ENCODE measurements around the gene PPP2R5D. TPM values are rescaled to one million over a fixed set of nuclear protein-coding genes. Genes with fewer than 3 reads are reported as not detected.

The PPP2R5D gene
- total RNA-seq, 2 donors from 2014 or later, result 55.8 to 62.5 TPM

GRCh38 chr6:43059168-43060033 lies 75.0 kb downstream of the PPP2R5D start, which contains the start of the genes KLC4 and MRPL2:
Gene KLC4, plus strand, starts transcription at chr6:43059631. Its CDS starts 1,705 bp downstream, at chr6:43061336.
Gene MRPL2, minus strand, starts transcription at chr6:43059434. Its CDS starts 53 bp downstream, at chr6:43059381.
- H3K36me3 Mint-ChIP-seq (ENCODE audit: low read depth), result peaks cover 54% of the 10 kb centered on the region

GRCh38 chr6:43060034-43060754 lies 75.8 kb downstream of the PPP2R5D start:
- ATAC-seq (replicated peaks), result no peak
- H3K36me3 Mint-ChIP-seq (ENCODE audit: low read depth), result peaks cover 54% of the 10 kb centered on the region
- peak overlapping the region; percentile 98 for H3K27ac Mint-ChIP-seq
- peaks cover 20% of the 10 kb centered on the region for H3K4me1 Mint-ChIP-seq
- H3K4me3 Mint-ChIP-seq, result peak overlapping the region; percentile 95
- H3K27me3 Mint-ChIP-seq, result no peaks in the 10 kb centered on the region
- H3K9me3 Mint-ChIP-seq, result no peaks in the 10 kb centered on the region

More at GRCh38 chr6:43059168-43060033, 75.0 kb downstream of the PPP2R5D start, which contains the start of the genes KLC4 and MRPL2:
- ATAC-seq (replicated peaks), result peak; percentile 97
- no peaks in the 10 kb centered on the region for H3K9me3 Mint-ChIP-seq
- peak within 1 kb of the TSS; percentile 95 for H3K4me3 Mint-ChIP-seq
- peaks cover 20% of the 10 kb centered on the region for H3K4me1 Mint-ChIP-seq
- H3K27ac Mint-ChIP-seq, result peak within 1 kb of the TSS; percentile 98
- H3K27me3 Mint-ChIP-seq, result no peaks in the 10 kb centered on the region

GRCh38 chr6:43060755-43061633 lies 76.6 kb downstream of the PPP2R5D start:
- Mint-ChIP-seq H3K9me3 (no peaks in the 10 kb centered on the region), H3K27ac (peak overlapping the region; percentile 8), H3K36me3 (ENCODE audit: low read depth) (peaks cover 46% of the 10 kb centered on the region), H3K4me3 (peak overlapping the region; percentile 95), H3K27me3 (no peaks in the 10 kb centered on the region), H3K4me1 (peaks cover 20% of the 10 kb centered on the region)
- ATAC-seq (replicated peaks), result no peak

DNA sequence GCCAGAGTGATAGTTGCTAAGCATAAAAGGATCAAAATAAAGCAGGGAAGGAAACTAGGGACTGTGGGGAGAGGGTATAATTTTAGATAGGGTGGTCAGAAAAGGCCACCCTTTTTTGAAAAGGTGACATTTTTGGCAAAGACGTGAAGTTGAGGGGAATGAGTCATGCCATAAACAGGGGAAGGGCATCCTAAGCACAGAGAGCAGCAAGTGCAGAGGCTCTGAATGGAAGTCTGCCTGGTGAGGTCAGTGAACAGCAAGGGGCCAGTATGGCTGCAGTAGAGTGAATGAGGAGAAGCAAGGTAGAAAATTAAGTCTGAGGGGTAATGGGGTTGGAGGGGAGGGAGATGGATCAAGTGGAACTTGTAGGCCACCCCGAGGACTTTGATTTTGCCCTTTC lies 77.5 kb downstream of the PPP2R5D start:
- ATAC-seq (replicated peaks), result no peak
- Mint-ChIP-seq H3K9me3 (no peaks in the 10 kb centered on the region), H3K27ac (peak overlapping the region; percentile 8), H3K4me3 (peak overlapping the region; percentile 95), H3K36me3 (ENCODE audit: low read depth) (peaks cover 38% of the 10 kb centered on the region), H3K4me1 (peaks cover 20% of the 10 kb centered on the region), H3K27me3 (no peaks in the 10 kb centered on the region)

Other genes with a start within 250 kb of the PPP2R5D start
- gene TBCC, start 238.5 kb upstream of the PPP2R5D start, total RNA-seq, result 10 to 100 TPM; 16.6 to 17.7 TPM
- gene BICRAL, start 202.5 kb upstream of the PPP2R5D start, total RNA-seq, result 10 to 100 TPM; 16.7 to 19.3 TPM
- gene RPL7L1, start 105.0 kb upstream of the PPP2R5D start, total RNA-seq, result 100 to 1,000 TPM; 116 to 150 TPM
- not detected for gene PTCRA, start 68.5 kb upstream of the PPP2R5D start, total RNA-seq
- gene CNPY3, start 55.1 kb upstream of the PPP2R5D start, total RNA-seq, result 10 to 100 TPM; 28.5 to 30.5 TPM
- under 1 TPM; 0.24 to 0.30 TPM for gene GNMT, start 23.8 kb upstream of the PPP2R5D start, total RNA-seq
- 10 to 100 TPM in 1 of 2 donors, 1 to 10 TPM in 1; 9.6 to 16.4 TPM for gene PEX6, start 5.4 kb upstream of the PPP2R5D start, total RNA-seq
- gene MEA1, start 29.4 kb downstream of the PPP2R5D start, total RNA-seq, result 10 to 100 TPM; 75.7 to 93.8 TPM
- gene KLHDC3, start 29.7 kb downstream of the PPP2R5D start, total RNA-seq, result 10 to 100 TPM; 64.0 to 65.6 TPM
- 10 to 100 TPM; 31.4 to 78.1 TPM for gene RRP36, start 37.1 kb downstream of the PPP2R5D start, total RNA-seq
- gene CUL7, start 69.3 kb downstream of the PPP2R5D start, total RNA-seq, result 10 to 100 TPM; 11.4 to 22.3 TPM
- gene MRPL2, start 74.9 kb downstream of the PPP2R5D start, total RNA-seq, result 10 to 100 TPM; 65.2 to 67.3 TPM
- 10 to 100 TPM; 19.7 to 31.4 TPM for gene KLC4, start 75.1 kb downstream of the PPP2R5D start, total RNA-seq
- gene PTK7, start 91.7 kb downstream of the PPP2R5D start, total RNA-seq, result 1 to 10 TPM in 1 of 2 donors, under 1 TPM in 1; 0.56 to 1.0 TPM
- 10 to 100 TPM; 36.2 to 63.4 TPM for gene SRF, start 186.7 kb downstream of the PPP2R5D start, total RNA-seq
- 10 to 100 TPM; 40.7 to 44.9 TPM for gene CUL9, start 197.6 kb downstream of the PPP2R5D start, total RNA-seq
- gene DNPH1, start 244.9 kb downstream of the PPP2R5D start, total RNA-seq, result 10 to 100 TPM; 42.6 to 57.8 TPM

Data from activated T-helper 17 cell treated with anti-CD3 and anti-CD28 coated beads, Interleukin-2, amount 50 U/mL, for 72 hours (primary cell).